GM18519 (cell line): ENCODE results near the gene MAP2.
A peak's percentile ranks its signal among the peaks of the same experiment; 100 is the strongest.

Experiments
- ATAC-seq: cut with Tn5 transposase; IDR thresholded peaks from one replicate; pipeline ENCODE4 v1.9.1; 2021; ENCODE audit warnings: mild to moderate bottlenecking, moderate library complexity; ENCODE audit not compliant: unreplicated experiment, low FRiP score

MAP2 gene

GRCh38 chr2:209422191-209422754 lies 1.6 kb upstream of the MAP2 start:
- ATAC-seq, result no peak

GRCh38 chr2:209424199-209424701 lies 403 bp downstream of the MAP2 start:
- no peak for ATAC-seq

- ATAC-seq, result no peak
These were observed 1.1 kb downstream of the MAP2 start for GRCh38 chr2:209424781-209425470.

- ATAC-seq, result peak; percentile 27
These were observed 1.7 kb downstream of the MAP2 start for GRCh38 chr2:209425471-209426071.

- no peak for ATAC-seq
These were observed 2.6 kb downstream of the MAP2 start for GRCh38 chr2:209426432-209426831.

- ATAC-seq, result no peak
These were observed 7.9 kb downstream of the MAP2 start for GRCh38 chr2:209431701-209432100.

GRCh38 chr2:209441541-209441940 lies 17.7 kb downstream of the MAP2 start:
- ATAC-seq, result no peak

DNA sequence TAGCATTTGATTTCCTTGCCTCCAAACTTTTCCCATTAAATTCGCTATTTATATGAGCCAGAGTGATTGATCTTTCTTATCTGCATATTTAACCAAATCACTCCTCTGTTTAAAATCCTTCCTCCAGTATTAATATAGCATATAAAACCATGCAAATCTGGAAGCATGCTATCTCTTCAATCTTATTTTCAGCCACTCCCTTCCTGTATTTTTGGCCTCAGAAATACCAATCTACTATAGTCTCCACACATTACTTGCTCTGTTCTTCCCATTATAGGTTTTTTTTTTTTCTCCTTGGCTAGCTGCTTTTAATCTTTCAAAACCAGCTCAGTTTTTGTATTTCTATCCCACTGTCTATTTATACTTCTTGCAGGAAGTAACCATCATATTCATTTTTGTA lies 19.1 kb downstream of the MAP2 start:
- no peak for ATAC-seq

- ATAC-seq, result no peak
These were observed 21.6 kb downstream of the MAP2 start for GRCh38 chr2:209445485-209445884.

DNA sequence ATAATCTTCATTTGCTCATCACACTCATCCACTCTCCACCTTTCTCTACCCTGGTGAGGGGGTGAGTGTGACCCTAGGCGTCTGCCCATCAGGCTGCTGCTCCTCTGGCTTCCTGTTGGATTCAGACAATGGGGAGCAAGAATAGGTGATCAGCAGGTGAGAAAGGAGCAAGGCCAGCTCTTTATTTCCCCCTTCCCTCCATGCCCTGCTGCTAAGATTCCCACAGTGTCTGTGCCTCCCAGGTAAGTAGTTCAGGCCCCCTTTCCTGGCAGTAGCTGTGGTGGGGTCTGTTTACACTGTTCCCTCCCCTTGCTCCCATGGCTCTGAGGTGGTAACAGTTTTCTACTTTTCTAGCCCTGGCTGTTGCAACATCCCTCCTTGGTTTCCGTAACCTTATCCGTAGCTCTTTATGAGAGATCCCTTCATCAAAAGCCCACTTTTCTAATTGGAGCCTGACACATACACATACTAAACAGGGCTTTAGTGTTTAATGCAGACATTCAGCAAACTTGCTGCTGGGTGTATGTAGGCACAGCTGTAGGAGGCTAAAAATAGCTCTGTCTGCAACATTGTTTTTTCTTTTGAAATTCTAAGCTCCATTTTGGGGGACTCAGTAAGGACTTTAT lies 27.5 kb downstream of the MAP2 start:
- no peak for ATAC-seq

GRCh38 chr2:209456489-209456888 lies 32.6 kb downstream of the MAP2 start:
- no peak for ATAC-seq

- no peak for ATAC-seq
These were observed 34.4 kb downstream of the MAP2 start for GRCh38 chr2:209458008-209458979.

DNA sequence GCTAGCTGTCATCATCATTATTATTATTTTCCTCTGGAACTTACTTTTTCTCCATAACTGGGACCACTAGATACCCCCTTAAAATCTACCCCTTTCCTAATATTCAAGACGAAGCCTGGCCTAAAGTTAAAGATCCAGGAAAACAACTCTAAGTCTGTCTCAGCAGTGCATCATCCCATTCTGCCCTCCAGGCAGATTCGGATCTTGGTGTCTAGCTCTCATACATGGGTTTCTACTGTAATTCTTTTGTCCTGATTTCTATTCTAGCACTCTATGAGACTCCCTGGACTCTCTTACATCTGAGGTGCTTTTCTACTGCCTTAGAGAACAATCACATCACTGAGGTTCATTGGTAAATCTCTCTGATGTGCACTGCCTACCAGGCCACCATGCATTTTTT lies 35.5 kb downstream of the MAP2 start:
- ATAC-seq, result no peak

- ATAC-seq, result no peak
These were observed 36.4 kb downstream of the MAP2 start for GRCh38 chr2:209460151-209460761.

- no peak for ATAC-seq
These were observed 39.4 kb downstream of the MAP2 start for GRCh38 chr2:209463226-209463625.

- ATAC-seq, result no peak
These were observed 40.0 kb downstream of the MAP2 start for GRCh38 chr2:209463835-209464234.

DNA sequence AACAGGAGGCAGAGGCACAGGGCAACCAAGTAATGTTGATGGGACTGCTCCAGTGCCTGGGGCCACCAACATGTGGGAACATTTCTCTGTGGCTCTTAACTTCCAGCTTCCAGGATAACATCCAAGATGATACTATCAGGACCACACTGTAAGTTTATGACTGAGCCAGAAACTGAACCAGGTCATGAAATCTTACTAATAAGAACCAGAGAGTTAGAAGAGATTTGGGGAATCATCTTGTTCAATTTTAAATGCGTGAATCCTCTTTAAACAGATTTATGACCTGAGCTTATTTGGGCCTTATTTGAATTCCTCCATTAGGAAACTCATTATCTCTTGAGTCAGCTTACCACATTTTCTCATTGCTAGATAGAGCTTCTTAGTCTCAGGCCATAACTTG lies 45.0 kb downstream of the MAP2 start:
- ATAC-seq, result no peak

- no peak for ATAC-seq
These were observed 45.6 kb downstream of the MAP2 start for GRCh38 chr2:209469481-209469880.

DNA sequence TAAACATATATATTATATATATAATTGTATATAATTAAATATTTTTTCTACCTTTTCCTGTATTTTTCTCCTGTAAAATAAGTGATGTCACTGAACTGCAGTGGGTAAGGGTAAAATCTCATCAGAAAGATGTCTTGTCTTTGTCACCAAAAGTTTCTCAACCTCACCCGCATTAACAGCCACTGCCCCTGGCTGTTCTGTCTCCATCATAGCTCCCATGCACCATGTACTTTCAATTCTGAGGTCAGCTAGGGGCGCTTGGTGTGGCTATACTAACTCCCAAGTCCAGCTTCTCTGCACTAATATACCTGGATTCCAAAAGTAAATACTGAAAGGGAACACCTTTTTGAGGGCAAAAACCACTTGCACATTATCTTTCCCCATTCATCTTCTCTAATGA lies 46.6 kb downstream of the MAP2 start:
- no peak for ATAC-seq

DNA sequence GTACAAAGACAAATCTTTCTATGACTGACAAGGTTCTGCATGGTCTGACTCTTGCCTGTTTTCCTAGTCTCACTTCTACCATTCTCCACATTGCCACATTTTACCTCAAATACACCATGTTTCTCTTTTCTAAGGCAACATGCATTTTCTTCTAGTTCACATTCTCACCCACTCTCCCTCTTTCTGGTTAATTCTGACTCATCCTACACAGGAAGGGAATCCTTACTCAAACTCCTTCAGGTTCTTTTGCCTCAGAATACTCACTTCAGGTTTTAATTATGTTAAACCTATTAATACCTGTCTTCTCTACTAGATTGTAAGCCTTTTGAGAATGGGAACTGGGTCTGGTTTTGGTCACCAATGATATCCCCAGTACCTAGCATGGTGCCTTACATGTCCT lies 47.2 kb downstream of the MAP2 start:
- ATAC-seq, result no peak
